ENCODE results near the gene ADAMTSL3.

DNA sequence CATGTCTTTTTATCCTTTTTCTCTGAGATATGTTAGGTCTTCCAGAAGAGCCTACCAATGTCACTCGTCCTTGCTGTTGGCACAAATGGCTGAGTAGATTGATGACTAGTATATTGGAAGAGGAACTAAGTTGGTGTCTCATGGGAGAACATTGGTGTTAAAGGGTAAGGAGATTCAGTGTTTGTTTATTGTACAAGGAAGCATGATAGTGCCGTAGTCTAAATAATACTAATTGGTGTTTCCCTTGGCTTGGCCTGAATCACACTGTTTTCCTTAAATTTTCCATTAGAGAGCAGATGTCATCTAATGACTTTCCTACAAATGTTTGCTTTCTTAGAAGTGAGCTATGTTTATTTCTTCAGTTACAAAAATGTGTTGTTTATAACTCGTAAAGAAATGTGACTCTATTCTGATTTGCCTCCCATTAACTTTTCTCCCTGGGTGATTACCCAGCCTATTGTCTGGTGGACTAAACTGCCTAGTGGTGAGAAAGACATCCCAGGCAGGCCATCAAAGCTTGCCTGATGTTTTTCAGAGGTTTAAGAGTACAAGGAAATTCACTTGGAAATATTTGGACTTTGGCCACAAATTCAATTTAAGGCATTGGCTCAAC lies 28.7 kb downstream of the ADAMTSL3 start:
- TF ChIP-seq, protein P1, sequence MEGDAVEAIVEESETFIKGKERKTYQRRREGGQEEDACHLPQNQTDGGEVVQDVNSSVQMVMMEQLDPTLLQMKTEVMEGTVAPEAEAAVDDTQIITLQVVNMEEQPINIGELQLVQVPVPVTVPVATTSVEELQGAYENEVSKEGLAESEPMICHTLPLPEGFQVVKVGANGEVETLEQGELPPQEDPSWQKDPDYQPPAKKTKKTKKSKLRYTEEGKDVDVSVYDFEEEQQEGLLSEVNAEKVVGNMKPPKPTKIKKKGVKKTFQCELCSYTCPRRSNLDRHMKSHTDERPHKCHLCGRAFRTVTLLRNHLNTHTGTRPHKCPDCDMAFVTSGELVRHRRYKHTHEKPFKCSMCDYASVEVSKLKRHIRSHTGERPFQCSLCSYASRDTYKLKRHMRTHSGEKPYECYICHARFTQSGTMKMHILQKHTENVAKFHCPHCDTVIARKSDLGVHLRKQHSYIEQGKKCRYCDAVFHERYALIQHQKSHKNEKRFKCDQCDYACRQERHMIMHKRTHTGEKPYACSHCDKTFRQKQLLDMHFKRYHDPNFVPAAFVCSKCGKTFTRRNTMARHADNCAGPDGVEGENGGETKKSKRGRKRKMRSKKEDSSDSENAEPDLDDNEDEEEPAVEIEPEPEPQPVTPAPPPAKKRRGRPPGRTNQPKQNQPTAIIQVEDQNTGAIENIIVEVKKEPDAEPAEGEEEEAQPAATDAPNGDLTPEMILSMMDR (IDR thresholded peaks at IDR 0.05; ENCODE audit: insufficient read depth, low read depth, low read length), result no peak
- TF ChIP-seq EZH2 (IDR thresholded peaks at IDR 0.05; ENCODE audit: insufficient read depth, low read length), result no peak

All from astrocyte (in vitro differentiated cells and primary cell).